K562 (cell line): Measurements from ENCODE around the gene YIF1A. TPM values are rescaled to one million over a fixed set of nuclear protein-coding genes. Genes with fewer than 3 reads are reported as not detected.
A peak's percentile ranks its signal among the peaks of the same experiment; 100 is the strongest.

Source experiments
- ARHGAP35 ChIP-seq: fragments of 450-650 bp; IDR thresholded peaks from 2 replicates; pipeline ENCODE4 v1.6.1; 2018; ENCODE audit not compliant: partially characterized antibody
- CBX8 ChIP-seq: fragments of 200-600 bp; sonication (generic); IDR thresholded peaks from 2 replicates; pipeline ENCODE4 v1.6.1; 2012; ENCODE audit warnings: borderline replicate concordance, mixed run types, low read depth, mild to moderate bottlenecking, moderate library complexity, mixed read lengths, low read length, control low read depth, inconsistent platforms; ENCODE audit not compliant: poor library complexity, severe bottlenecking; ENCODE audit errors: extremely low read depth
- CREB1 ChIP-seq, 2 experiments: sonication (generic) in 1 of 2; formaldehyde crosslinking in 1 of 2; IDR thresholded peaks; 2 replicates each; pipeline versions ENCODE4 v1.6.1 to v1.8.0; 2012 to 2022; ENCODE audit warnings: inconsistent platforms in 1 of 2, mild to moderate bottlenecking in 1 of 2, missing genetic modification reagents in 1 of 2, moderate library complexity in 1 of 2
- ETS1 ChIP-seq: conservative IDR thresholded peaks from 2 replicates; pipeline ENCODE4 v1.6.1; 2011; ENCODE audit warnings: low read depth, mild to moderate bottlenecking, low read length; ENCODE audit not compliant: control insufficient read depth
- GATAD2A ChIP-seq: fragments of 450-650 bp; IDR thresholded peaks from 2 replicates; pipeline ENCODE4 v1.6.1; 2017
- JUNB ChIP-seq: fragments of 450-650 bp; formaldehyde crosslinking; conservative IDR thresholded peaks from 2 replicates; pipeline ENCODE4 v1.4.0; 2020; ENCODE audit warnings: mild to moderate bottlenecking
- MYBL2 ChIP-seq, 2 experiments: fragments of 450-650 bp in 1 of 2; sonication (generic) in 1 of 2; formaldehyde crosslinking in 1 of 2; IDR thresholded peaks; 2 replicates each; pipeline versions ENCODE4 v1.6.1 to v1.8.1; 2017 to 2022; ENCODE audit warnings: borderline replicate concordance in 1 of 2, inconsistent platforms in 1 of 2, low read depth in 1 of 2, mild to moderate bottlenecking in 1 of 2, missing genetic modification reagents in 1 of 2, moderate library complexity in 1 of 2
- TEAD4 ChIP-seq, 2 experiments: sonication (generic) in 1 of 2; formaldehyde crosslinking in 1 of 2; IDR thresholded peaks; 2 replicates each; pipeline versions ENCODE4 v1.6.1 to v1.8.0; 2012 to 2022; ENCODE audit warnings: borderline replicate concordance in 1 of 2, inconsistent platforms in 1 of 2, low read length in 1 of 2, mild to moderate bottlenecking in 1 of 2, missing genetic modification reagents in 1 of 2
- ZNF263 ChIP-seq: sonication (generic); formaldehyde crosslinking; IDR thresholded peaks from 2 replicates; pipeline ENCODE4 v1.8.0; 2022; ENCODE audit warnings: mild to moderate bottlenecking, missing genetic modification reagents, borderline replicate concordance
- polyA plus RNA-seq, 8 experiments: library from polyadenylated mRNA; depleted of rRNA in 4 of 8; stranded (reverse) in 5 of 8; unstranded in 3 of 8; fragments of >200 nt; fragmentation: Nextera tagmentation in 2 of 8; fragmentation: Illumina TruSeq in 1 of 8; extraction: Ambion mirVana in 2 of 8; extraction: Trizol in 1 of 8; gene quantifications; 2 replicates each; pipeline versions ENCODE4 v1.2.1 to v1.2.3, GENCODE V29; 2011 to 2014; ENCODE audit warnings: inconsistent platforms in 1 of 8, missing spikeins in 1 of 8
- total RNA-seq, 7 experiments: library from RNA; depleted of rRNA in 6 of 7; stranded (reverse); fragments of >200 nt in 6 of 7; fragmentation: Illumina TruSeq in 2 of 7; extraction: Trizol in 2 of 7; gene quantifications; 2 replicates each; pipeline versions ENCODE4 v1.2.1 to v1.2.3, GENCODE V29; 2011 to 2021; ENCODE audit warnings: low replicate concordance in 1 of 7
- TF ChIP-seq, protein P1 (sequence below), 2 experiments: fragments of 450-650 bp; formaldehyde crosslinking in 1 of 2; IDR thresholded peaks; 2 replicates each; pipeline versions ENCODE4 v1.4.0 to v1.6.1; 2014 to 2020; ENCODE audit warnings: mild to moderate bottlenecking in 2 of 2, borderline replicate concordance in 1 of 2, low read depth in 1 of 2

The YIF1A gene
- total and polyA plus RNA-seq, 9 of the 15 experiments (the other 6 are each of a cell fraction or from before 2014, with no cell fraction given), result 8.6 to 121 (median 77.2) TPM

DNA sequence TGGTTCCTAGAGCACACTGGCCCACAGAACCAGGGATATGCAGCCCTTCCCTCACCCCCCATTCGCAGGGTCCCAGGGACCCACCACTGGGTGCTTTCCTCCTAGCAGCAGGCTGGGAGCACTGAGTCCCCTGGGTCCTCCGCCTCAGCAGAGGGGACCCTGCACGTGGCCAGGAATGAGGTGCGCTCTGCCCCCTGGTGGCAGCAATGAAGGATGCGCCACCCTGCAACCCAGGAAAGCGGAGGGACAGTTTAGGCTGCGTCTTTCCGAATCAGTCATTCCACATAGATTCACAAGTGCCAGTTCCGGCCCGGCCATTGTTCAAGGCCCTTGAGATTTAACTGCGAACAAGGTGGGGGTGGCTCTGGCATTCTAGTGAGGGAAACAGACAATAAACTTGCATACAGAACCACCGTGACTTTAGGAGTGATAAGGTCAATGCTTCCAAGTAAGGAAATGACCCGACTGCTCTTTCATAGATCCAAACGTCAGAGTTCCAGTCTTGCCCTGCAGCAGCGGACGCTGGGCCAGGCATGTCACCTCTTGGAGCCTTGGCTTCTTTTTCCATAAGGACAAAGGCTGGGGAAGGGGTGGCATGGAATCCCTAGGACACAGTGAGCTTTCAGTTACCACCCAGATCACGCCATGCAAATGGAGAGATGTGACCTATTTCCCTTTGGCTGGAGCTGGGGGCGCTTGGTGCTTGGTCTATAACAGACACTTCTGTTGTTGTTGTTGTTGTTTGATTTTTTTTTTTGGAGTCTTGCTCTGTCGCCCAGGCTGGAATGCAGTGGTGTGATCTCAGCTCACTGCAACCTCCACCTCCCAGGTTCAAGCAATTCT lies 39.6 kb upstream of the YIF1A start (continued):
- TF ChIP-seq, protein P1, sequence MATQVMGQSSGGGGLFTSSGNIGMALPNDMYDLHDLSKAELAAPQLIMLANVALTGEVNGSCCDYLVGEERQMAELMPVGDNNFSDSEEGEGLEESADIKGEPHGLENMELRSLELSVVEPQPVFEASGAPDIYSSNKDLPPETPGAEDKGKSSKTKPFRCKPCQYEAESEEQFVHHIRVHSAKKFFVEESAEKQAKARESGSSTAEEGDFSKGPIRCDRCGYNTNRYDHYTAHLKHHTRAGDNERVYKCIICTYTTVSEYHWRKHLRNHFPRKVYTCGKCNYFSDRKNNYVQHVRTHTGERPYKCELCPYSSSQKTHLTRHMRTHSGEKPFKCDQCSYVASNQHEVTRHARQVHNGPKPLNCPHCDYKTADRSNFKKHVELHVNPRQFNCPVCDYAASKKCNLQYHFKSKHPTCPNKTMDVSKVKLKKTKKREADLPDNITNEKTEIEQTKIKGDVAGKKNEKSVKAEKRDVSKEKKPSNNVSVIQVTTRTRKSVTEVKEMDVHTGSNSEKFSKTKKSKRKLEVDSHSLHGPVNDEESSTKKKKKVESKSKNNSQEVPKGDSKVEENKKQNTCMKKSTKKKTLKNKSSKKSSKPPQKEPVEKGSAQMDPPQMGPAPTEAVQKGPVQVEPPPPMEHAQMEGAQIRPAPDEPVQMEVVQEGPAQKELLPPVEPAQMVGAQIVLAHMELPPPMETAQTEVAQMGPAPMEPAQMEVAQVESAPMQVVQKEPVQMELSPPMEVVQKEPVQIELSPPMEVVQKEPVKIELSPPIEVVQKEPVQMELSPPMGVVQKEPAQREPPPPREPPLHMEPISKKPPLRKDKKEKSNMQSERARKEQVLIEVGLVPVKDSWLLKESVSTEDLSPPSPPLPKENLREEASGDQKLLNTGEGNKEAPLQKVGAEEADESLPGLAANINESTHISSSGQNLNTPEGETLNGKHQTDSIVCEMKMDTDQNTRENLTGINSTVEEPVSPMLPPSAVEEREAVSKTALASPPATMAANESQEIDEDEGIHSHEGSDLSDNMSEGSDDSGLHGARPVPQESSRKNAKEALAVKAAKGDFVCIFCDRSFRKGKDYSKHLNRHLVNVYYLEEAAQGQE (IDR thresholded peaks at IDR 0.05; ENCODE audit: borderline replicate concordance), result peak; percentile 91
- TF ChIP-seq, protein P1 (CRISPR knock-in tag; IDR thresholded peaks at IDR 0.05; ENCODE audit: low read depth), result peak; percentile 80; the same call in 1 of the 2 replicates
- TF ChIP-seq MYBL2 (IDR thresholded peaks at IDR 0.05; ENCODE audit: low read depth) (no peak), MYBL2 (CRISPR knock-in tag; IDR thresholded peaks at IDR 0.05; ENCODE audit: borderline replicate concordance) (no peak), GATAD2A (peak; percentile 83; the same call in 1 of the 2 replicates), CBX8 (no peak), ZNF263 (CRISPR knock-in tag) (peak; percentile 89), ARHGAP35 (no peak), JUNB (CRISPR knock-in tag) (no peak), CREB1 (IDR thresholded peaks at IDR 0.05) (no peak), CREB1 (CRISPR knock-in tag; IDR thresholded peaks at IDR 0.05) (peak; percentile 55), ETS1 (0 out of 2 replicates have a peak, but pooled peaks have one; percentile 31), TEAD4 (IDR thresholded peaks at IDR 0.05; ENCODE audit: low read length) (peak; percentile 76), TEAD4 (CRISPR knock-in tag; IDR thresholded peaks at IDR 0.05; ENCODE audit: borderline replicate concordance) (peak; percentile 94)
